Stimulated activated CD8-positive, alpha-beta memory T cell treated with anti-CD3 and anti-CD28 coated beads, Interleukin-7, amount 100 ng/mL, for 24 hours (primary cell): ENCODE data around the gene ACTC1.
"Not testable (repeated sequence)": the region's sequence is repeated elsewhere in the genome, so short reads cannot be mapped to it uniquely, and the experiment has no call there.

ENCODE experiments used
- DNase-seq: peaks from one replicate; pipeline ENCODE4 v3.0.0-alpha.2; 2020; ENCODE audit warnings: low read depth

Gene ACTC1

GRCh38 chr15:34795267-34796081 lies at the start of gene ACTC1:
Gene ACTC1 (minus strand): TSS chr15:34795549. CDS start chr15:34794808, 741 bp downstream.
- DNase-seq, result no peak

GRCh38 chr15:34841262-34841725 lies 45.9 kb upstream of the ACTC1 start:
- DNase-seq, result no peak

- no peak for DNase-seq
Measured at GRCh38 chr15:34838282-34838681, 42.9 kb upstream of the ACTC1 start.

- DNase-seq, result no peak
Measured at GRCh38 chr15:34837246-34838016, 42.1 kb upstream of the ACTC1 start.

GRCh38 chr15:34828145-34828911 lies 33.0 kb upstream of the ACTC1 start:
- DNase-seq, result no peak

GRCh38 chr15:34821831-34822230 lies 26.5 kb upstream of the ACTC1 start:
- DNase-seq, result no peak

GRCh38 chr15:34820110-34820509 lies 24.8 kb upstream of the ACTC1 start:
- no peak for DNase-seq

- DNase-seq, result no peak
Measured at GRCh38 chr15:34818526-34818925, 23.2 kb upstream of the ACTC1 start.

GRCh38 chr15:34815836-34816235 lies 20.5 kb upstream of the ACTC1 start:
- no peak for DNase-seq

GRCh38 chr15:34813446-34814190 lies 18.3 kb upstream of the ACTC1 start:
- no peak for DNase-seq

- not testable (repeated sequence) for DNase-seq
Measured at GRCh38 chr15:34812868-34813365, 17.6 kb upstream of the ACTC1 start.

GRCh38 chr15:34812369-34812768 lies 17.0 kb upstream of the ACTC1 start:
- no peak for DNase-seq

- DNase-seq, result no peak
Measured at GRCh38 chr15:34810443-34811129, 15.2 kb upstream of the ACTC1 start.

- DNase-seq, result no peak
Measured at GRCh38 chr15:34809186-34809585, 13.8 kb upstream of the ACTC1 start.

- no peak for DNase-seq
Measured at GRCh38 chr15:34808016-34808415, 12.7 kb upstream of the ACTC1 start.

GRCh38 chr15:34807241-34807640 lies 11.9 kb upstream of the ACTC1 start:
- DNase-seq, result not testable (repeated sequence)

GRCh38 chr15:34804776-34805175 lies 9.4 kb upstream of the ACTC1 start:
- DNase-seq, result no peak

- no peak for DNase-seq
Measured at GRCh38 chr15:34804113-34804512, 8.8 kb upstream of the ACTC1 start.

GRCh38 chr15:34802803-34803750 lies 7.7 kb upstream of the ACTC1 start:
- no peak for DNase-seq

- no peak for DNase-seq
Measured at GRCh38 chr15:34802371-34802770, 7.0 kb upstream of the ACTC1 start.
